GM19452 (cell line): ENCODE data around the gene GULP1.
A peak's percentile ranks its signal among the peaks of the same experiment; 100 is the strongest.

Experiments used
- ATAC-seq: cut with Tn5 transposase; IDR thresholded peaks from one replicate; pipeline ENCODE4 v1.9.1; 2021; ENCODE audit not compliant: unreplicated experiment

The GULP1 gene

GRCh38 chr2:188365058-188365641, 73.5 kb downstream of the GULP1 start:
- no peak for ATAC-seq

GRCh38 chr2:188367164-188367563, 75.5 kb downstream of the GULP1 start:
- ATAC-seq, result no peak

- ATAC-seq, result peak; percentile 70
Measured at GRCh38 chr2:188369365-188369764, 77.7 kb downstream of the GULP1 start.

- no peak for ATAC-seq
Measured at GRCh38 chr2:188378371-188378950, 86.8 kb downstream of the GULP1 start.

GRCh38 chr2:188379748-188380147, 88.1 kb downstream of the GULP1 start:
- ATAC-seq, result no peak

- ATAC-seq, result no peak
Measured at GRCh38 chr2:188380280-188380679, 88.6 kb downstream of the GULP1 start.

- no peak for ATAC-seq
Measured at GRCh38 chr2:188381614-188382013, 89.9 kb downstream of the GULP1 start.

GRCh38 chr2:188382107-188382506, 90.4 kb downstream of the GULP1 start:
- no peak for ATAC-seq

GRCh38 chr2:188383158-188383557, 91.5 kb downstream of the GULP1 start:
- ATAC-seq, result no peak

- ATAC-seq, result no peak
Measured at GRCh38 chr2:188385857-188386256, 94.2 kb downstream of the GULP1 start.

- no peak for ATAC-seq
Measured at GRCh38 chr2:188388831-188389230, 97.2 kb downstream of the GULP1 start.

- no peak for ATAC-seq
Measured at GRCh38 chr2:188391354-188391753, 99.7 kb downstream of the GULP1 start.

- no peak for ATAC-seq
Measured at GRCh38 chr2:188394931-188395472, 103.3 kb downstream of the GULP1 start.

GRCh38 chr2:188395903-188396689, 104.4 kb downstream of the GULP1 start:
- no peak for ATAC-seq

GRCh38 chr2:188399159-188399558, 107.5 kb downstream of the GULP1 start:
- no peak for ATAC-seq

- ATAC-seq, result no peak
Measured at GRCh38 chr2:188403676-188404075, 112.0 kb downstream of the GULP1 start.

- no peak for ATAC-seq
Measured at GRCh38 chr2:188404341-188405004, 112.8 kb downstream of the GULP1 start.

- no peak for ATAC-seq
Measured at GRCh38 chr2:188406414-188406813, 114.7 kb downstream of the GULP1 start.

- ATAC-seq, result no peak
Measured at GRCh38 chr2:188410504-188411235, 119.0 kb downstream of the GULP1 start.

- no peak for ATAC-seq
Measured at GRCh38 chr2:188412190-188412589, 120.5 kb downstream of the GULP1 start.

GRCh38 chr2:188414411-188414810, 122.7 kb downstream of the GULP1 start:
- ATAC-seq, result no peak
